ENCODE data around the gene ARHGEF9. TPM values are rescaled to one million over a fixed set of nuclear protein-coding genes. Genes with fewer than 3 reads are reported as not detected.
A peak's percentile ranks its signal among the peaks of the same experiment; 100 is the strongest.
"Not testable (repeated sequence)": the region's sequence is repeated elsewhere in the genome, so short reads cannot be mapped to it uniquely, and the experiment has no call there.

The ARHGEF9 gene
- total RNA-seq, 1 experiment from 2014 or later = 25.6 TPM

DNA sequence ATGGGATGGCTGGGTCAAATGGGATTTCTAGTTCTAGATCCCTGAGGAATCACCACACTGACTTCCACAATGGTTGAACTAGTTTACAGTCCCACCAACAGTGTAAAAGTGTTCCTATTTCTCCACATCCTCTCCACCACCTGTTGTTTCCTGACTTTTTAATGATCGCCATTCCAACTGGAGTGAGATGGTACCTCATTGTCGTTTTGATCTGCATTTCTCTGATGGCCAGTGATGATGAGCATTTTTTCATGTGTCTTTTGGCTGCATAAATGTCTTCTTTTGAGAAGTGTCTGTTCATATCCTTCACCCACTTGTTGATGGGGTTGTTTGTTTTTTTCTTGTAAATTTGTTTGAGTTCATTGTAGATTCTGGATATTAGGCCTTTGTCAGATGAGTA, 139.3 kb downstream of the ARHGEF9 start:
- not testable (repeated sequence) for H4K20me1 ChIP-seq (ENCODE audit: insufficient read depth, low read depth, low read length); H3K79me2 ChIP-seq (ENCODE audit: low read length); H3K9me3 ChIP-seq (ENCODE audit: low read length); H3K27me3 ChIP-seq (ENCODE audit: low read length); H3K9ac ChIP-seq (ENCODE audit: low read length); H3K36me3 ChIP-seq (ENCODE audit: insufficient read depth, low read length); H3K4me3 ChIP-seq (ENCODE audit: low read length); H3K4me1 ChIP-seq (ENCODE audit: low read length); DNase-seq; H3K9me2 ChIP-seq (replicated peaks; ENCODE audit: insufficient read depth, low read length); H3K27ac ChIP-seq (ENCODE audit: low read length); H2AFZ ChIP-seq (ENCODE audit: low read length); H3K4me2 ChIP-seq (ENCODE audit: low read depth, low read length, poor library complexity, severe bottlenecking)

DNA sequence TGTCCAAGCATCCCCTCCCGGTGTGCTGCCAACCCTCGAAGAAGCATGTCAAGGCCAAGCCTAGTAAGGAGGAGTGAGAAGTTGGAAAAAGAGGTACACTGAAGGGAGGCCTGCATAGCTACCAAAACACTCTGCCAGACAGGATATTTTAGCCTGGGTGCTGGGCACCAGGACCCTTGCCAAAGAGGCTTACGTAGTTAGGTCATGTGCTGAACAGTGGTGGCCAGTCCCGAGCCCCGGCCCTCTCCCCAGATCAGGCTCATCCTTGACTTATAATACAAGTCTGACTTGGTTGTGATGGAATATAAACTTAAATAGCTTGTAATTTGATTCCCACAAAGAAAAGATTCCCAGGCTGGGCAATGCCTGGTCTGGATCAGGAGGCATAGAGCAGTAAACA, 149.3 kb downstream of the ARHGEF9 start:
- H3K4me3 ChIP-seq (ENCODE audit: low read length) = no peak overlapping the region

DNA sequence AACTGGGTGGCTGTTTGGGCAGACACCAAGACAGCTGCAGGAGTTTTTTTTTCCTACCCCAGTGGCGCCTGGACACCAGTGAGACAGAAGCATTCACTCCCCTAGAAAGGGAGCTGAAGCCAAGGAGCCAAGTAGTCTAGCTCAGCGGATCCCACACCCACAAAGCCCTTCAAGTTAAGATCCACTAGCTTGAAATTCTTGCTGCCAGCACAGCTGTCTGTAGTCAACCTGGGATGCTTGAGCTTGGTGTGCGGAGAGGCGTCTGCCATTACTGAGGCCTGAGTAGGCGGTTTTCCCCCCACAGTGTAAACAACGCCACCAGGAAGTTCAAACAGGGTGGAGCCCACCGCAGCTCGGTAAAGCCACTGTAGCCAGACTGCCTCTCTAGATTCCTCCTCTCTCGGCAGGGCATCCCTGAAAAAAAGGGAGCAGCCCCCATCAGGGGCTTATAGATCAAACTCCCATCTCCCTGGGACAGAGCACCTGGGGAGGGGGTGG, 171.4 kb downstream of the ARHGEF9 start:
- Histone ChIP-seq H3K4me3 (ENCODE audit: low read length) (no peak overlapping the region), H3K27me3 (ENCODE audit: low read length) (no peaks in the 10 kb centered on the region)

More for the DNA sequence above, 149.3 kb downstream of the ARHGEF9 start:
- no peaks in the 10 kb centered on the region for H3K4me1 ChIP-seq (ENCODE audit: low read length)
- H3K79me2 ChIP-seq (ENCODE audit: low read length) = no peaks in the 10 kb centered on the region
- DNase-seq = no peak
- no peaks in the 10 kb centered on the region for H4K20me1 ChIP-seq (ENCODE audit: insufficient read depth, low read depth, low read length)
- H3K36me3 ChIP-seq (ENCODE audit: insufficient read depth, low read length) = 0 out of 2 replicates have a peak, but pooled peaks cover 5% of the 10 kb centered on the region
- H3K27me3 ChIP-seq (ENCODE audit: low read length) = no peaks in the 10 kb centered on the region
- peaks cover 15% of the 10 kb centered on the region; the same call in 1 of the 2 replicates for H3K9me3 ChIP-seq (ENCODE audit: low read length)
- no peak overlapping the region for H2AFZ ChIP-seq (ENCODE audit: low read length)
- H3K9ac ChIP-seq (ENCODE audit: low read length) = no peak overlapping the region
- H3K27ac ChIP-seq (ENCODE audit: low read length) = no peak overlapping the region
- H3K4me2 ChIP-seq (ENCODE audit: low read depth, low read length, poor library complexity, severe bottlenecking) = no peak overlapping the region
- H3K9me2 ChIP-seq (replicated peaks; ENCODE audit: insufficient read depth, low read length) = no peaks in the 10 kb centered on the region

DNA sequence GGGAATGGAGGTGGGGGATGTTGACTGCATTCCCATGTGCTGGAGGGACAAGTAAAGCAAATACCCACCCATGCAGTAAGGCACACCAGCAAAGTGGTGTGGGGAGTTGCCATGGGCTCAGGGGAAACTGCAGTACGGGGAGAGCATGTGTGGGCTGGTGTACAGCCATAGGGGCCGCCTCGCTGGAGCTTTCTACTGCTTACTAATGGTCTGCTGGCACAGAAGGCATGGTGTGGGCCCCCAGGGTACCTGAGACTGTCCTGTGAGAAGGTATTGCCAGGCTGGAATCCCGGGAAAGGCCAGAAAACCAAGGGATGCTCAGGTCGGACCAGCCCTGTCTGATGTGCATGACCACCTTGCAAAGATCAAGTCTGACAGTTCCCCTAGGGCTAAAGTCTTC, 199.1 kb downstream of the ARHGEF9 start:
- H3K27me3 ChIP-seq (ENCODE audit: low read length) = no peaks in the 10 kb centered on the region
- H3K4me1 ChIP-seq (ENCODE audit: low read length) = no peaks in the 10 kb centered on the region
- H3K4me3 ChIP-seq (ENCODE audit: low read length) = no peak overlapping the region
- H3K9ac ChIP-seq (ENCODE audit: low read length) = no peak overlapping the region
- no peaks in the 10 kb centered on the region for H3K9me2 ChIP-seq (replicated peaks; ENCODE audit: insufficient read depth, low read length)
- no peaks in the 10 kb centered on the region for H3K79me2 ChIP-seq (ENCODE audit: low read length)
- DNase-seq = no peak
- no peak overlapping the region for H3K27ac ChIP-seq (ENCODE audit: low read length)
- no peaks in the 10 kb centered on the region for H3K36me3 ChIP-seq (ENCODE audit: insufficient read depth, low read length)
- no peaks in the 10 kb centered on the region for H3K9me3 ChIP-seq (ENCODE audit: low read length)
- no peaks in the 10 kb centered on the region for H4K20me1 ChIP-seq (ENCODE audit: insufficient read depth, low read depth, low read length)
- H3K4me2 ChIP-seq (ENCODE audit: low read depth, low read length, poor library complexity, severe bottlenecking) = no peak overlapping the region
- H2AFZ ChIP-seq (ENCODE audit: low read length) = no peak overlapping the region

More for the DNA sequence above, 171.4 kb downstream of the ARHGEF9 start:
- no peak overlapping the region for H3K9ac ChIP-seq (ENCODE audit: low read length)
- H3K9me2 ChIP-seq (replicated peaks; ENCODE audit: insufficient read depth, low read length) = no peaks in the 10 kb centered on the region
- no peaks in the 10 kb centered on the region for H3K36me3 ChIP-seq (ENCODE audit: insufficient read depth, low read length)
- no peak overlapping the region for H3K27ac ChIP-seq (ENCODE audit: low read length)
- no peak overlapping the region for H3K4me2 ChIP-seq (ENCODE audit: low read depth, low read length, poor library complexity, severe bottlenecking)
- no peaks in the 10 kb centered on the region for H4K20me1 ChIP-seq (ENCODE audit: insufficient read depth, low read depth, low read length)
- H3K9me3 ChIP-seq (ENCODE audit: low read length) = no peaks in the 10 kb centered on the region
- no peak for DNase-seq
- no peak overlapping the region for H2AFZ ChIP-seq (ENCODE audit: low read length)
- H3K79me2 ChIP-seq (ENCODE audit: low read length) = no peaks in the 10 kb centered on the region
- H3K4me1 ChIP-seq (ENCODE audit: low read length) = no peaks in the 10 kb centered on the region

Small RNAs within 50 kb of the gene (small RNA-seq; reads per million reads assigned to genes)
- 10.4 reads per million, percentile 92 among the genes with 10 or more reads in this experiment for gene MIR1468
